Lung microvascular endothelial cell (primary cell): ENCODE measurements around the gene RPL39. TPM values are rescaled to one million over a fixed set of nuclear protein-coding genes. Genes with fewer than 3 reads are reported as not detected.
"Not testable (repeated sequence)": the region's sequence is repeated elsewhere in the genome, so short reads cannot be mapped to it uniquely, and the experiment has no call there.

ENCODE experiments used
- DNase-seq, 2 donors: peaks; one replicate each; pipeline versions ENCODE4 v3.0.0 to v3.0.0-alpha.2; 2010; ENCODE audit warnings: low read depth in 2 of 2
- total RNA-seq: library from RNA; depleted of rRNA; stranded (reverse); fragments of >200 nt; gene quantifications from 2 replicates; pipeline ENCODE4 v1.2.1, GENCODE V29; 2014

The RPL39 gene
- 2,343 and 2,831 TPM in 2 replicates for total RNA-seq

DNA sequence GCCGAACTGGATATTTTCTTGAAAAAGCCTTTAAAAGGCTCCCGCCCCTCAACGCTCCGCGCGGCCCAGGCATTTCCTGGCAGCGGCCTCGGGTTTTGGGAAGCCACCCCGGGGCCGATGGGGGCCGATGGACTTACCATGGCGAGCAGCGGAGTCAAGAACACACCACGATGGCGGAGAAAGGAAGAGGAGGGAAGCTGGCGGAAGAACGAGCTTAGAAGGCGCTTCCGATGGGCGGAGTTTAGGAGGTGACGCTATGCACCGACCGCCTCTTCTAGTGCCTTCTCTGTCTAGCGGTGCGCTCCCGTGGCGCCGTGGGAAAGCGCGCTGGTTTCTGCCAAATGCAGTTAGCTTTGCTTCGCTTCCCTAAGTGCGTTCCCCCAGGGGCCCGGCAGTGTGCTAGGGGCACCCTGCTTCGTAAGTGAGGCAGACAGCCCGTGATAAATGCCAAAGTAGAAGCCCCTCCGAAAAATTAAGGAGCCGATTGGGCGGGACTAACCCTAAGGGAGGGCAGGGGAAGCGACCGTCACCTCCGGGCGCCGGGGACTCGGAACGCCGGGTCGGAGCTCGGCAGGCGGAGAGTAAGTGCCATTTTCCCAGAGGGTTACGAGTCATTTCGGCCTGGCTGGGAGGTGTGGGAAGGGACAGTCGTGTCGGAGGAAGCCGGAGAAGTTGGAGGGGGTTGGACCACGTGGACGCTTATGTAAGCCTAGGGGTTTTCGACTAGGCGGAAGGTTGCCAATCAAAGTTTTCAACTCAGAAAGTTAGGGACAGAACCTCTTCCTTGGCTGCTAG, at the start of gene RPL39:
Gene RPL39 (minus strand): TSS at position 194 of the 795 bp plus-strand sequence. CDS start 54 bp downstream, at position 140.
- DNase-seq = peak; percentile 92 to 93

DNA sequence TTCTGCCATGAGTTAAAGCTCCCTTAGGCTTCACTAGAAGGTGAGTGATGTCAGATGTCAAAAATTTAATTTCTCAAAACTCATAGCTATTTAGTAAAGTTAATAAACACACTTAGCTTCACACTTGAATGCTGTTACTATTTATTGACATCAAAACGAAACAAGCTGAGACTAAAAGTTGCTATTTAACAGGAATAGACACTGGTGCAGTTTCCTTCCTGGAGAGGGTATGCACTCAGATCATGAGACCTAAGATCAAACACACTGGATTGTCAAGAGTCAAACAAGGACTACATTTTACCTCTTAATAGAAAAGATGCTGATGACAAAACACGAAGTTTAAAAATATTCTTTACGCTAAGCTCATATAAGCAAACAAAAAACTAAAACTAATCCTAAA, 42.5 kb upstream of the RPL39 start:
- peak in 1 of 2 donors; percentile 38 for DNase-seq

DNA sequence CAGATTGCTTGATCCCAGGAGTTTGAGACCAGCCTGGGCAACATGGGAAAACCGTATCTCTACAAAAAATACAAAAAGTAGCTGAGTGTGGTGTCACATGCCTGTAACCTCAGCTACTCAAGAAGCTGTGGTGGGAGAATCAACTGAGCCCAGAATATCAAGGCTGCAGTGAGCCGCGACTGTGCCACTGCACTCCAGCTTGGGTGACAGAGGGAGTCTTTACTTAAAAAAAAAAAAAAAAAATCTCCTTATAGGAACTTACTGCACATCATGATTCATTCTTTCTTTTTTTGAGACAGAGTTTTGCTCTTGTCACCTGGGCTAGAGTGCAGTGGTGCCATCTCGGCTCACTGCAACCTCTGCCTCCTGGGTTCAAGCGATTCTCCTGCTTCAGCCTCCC, 37.0 kb upstream of the RPL39 start:
- no peak for DNase-seq

DNA sequence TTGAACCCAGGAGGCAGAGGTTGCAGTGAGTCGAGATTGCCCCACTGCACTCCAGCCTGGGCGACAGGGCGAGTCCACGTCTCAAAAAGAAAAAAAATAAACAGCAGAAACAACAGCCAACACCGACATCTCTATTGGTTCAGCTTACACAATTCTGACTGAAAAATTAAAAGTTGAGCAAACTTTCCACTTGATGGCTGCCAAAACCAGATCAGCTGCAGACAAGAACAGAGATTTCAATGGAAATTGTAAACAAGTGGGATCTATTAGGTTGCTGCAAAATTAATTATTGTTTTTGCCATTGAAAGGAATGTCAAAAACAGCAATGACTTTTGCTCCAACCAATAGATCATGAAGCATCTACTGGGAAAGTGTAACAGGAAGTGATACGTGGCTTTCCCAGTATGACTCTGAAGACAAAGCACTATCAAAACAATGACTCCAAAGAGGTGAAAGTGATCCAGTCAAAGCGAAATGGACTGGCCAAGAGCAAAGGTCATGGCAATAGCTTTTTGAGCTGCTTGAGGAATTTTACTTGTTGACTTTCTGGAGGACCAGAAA, 35.0 kb upstream of the RPL39 start:
- DNase-seq = peak; percentile 72 to 87

GRCh38 chrX:119824221-119824620, 32.8 kb upstream of the RPL39 start:
- not testable (repeated sequence) for DNase-seq

- DNase-seq = peak; percentile 80 to 85
Measured at GRCh38 chrX:119821703-119822102, 30.3 kb upstream of the RPL39 start.

DNA sequence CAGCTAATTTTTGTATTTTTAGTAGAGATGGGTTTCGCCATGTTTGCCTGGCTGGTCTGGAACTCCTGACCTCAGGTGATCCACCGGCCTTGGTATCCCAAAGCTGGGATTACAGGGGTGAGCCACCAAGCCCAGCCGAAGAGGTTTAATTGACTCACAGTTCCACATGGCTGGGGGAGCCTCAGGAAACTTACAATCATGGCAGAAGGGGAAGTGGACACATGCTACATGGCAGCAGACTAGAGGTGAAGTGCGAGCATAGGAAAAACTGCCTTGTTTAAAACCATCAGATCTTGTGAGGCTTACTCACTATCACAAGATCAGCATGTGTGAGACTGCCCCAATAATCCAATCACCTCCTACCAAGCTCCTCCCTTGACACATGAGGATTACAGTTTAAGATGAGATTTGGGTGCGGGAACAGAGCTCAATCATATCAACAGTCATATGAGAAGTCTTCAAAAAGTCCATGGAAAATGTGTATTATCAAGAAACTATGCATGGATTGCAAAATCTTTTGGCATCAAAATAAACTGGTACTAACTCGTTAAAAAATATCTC, 25.8 kb upstream of the RPL39 start:
- DNase-seq = no peak

GRCh38 chrX:119816300-119816699, 24.9 kb upstream of the RPL39 start:
- no peak for DNase-seq

DNA sequence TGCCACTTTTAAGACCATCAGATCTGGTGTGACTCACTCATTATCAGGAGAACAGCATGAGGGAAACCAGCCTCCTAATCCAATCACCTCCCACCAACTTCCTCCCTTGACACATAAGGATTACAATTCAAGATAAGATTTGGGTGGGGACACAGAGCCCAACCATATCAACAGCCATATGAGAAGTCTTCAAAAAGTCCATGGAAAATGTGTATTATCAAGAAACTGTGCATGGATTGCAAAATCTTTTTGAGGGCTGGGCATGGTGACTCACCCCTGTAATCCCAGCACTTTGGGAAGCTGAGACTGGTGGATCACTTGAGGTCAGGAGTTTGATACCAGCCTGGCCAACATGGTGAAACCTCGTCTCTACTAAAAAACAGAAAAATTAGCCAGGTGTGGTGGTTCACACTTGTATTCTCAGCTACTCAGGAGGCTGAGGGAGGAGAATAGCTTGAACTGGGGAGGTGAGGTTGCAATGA, 17.8 kb upstream of the RPL39 start:
- DNase-seq = no peak

- DNase-seq = not testable (repeated sequence)
Measured at GRCh38 chrX:119808461-119808860, 17.0 kb upstream of the RPL39 start.

GRCh38 chrX:119802546-119802945, 11.1 kb upstream of the RPL39 start:
- no peak for DNase-seq

DNA sequence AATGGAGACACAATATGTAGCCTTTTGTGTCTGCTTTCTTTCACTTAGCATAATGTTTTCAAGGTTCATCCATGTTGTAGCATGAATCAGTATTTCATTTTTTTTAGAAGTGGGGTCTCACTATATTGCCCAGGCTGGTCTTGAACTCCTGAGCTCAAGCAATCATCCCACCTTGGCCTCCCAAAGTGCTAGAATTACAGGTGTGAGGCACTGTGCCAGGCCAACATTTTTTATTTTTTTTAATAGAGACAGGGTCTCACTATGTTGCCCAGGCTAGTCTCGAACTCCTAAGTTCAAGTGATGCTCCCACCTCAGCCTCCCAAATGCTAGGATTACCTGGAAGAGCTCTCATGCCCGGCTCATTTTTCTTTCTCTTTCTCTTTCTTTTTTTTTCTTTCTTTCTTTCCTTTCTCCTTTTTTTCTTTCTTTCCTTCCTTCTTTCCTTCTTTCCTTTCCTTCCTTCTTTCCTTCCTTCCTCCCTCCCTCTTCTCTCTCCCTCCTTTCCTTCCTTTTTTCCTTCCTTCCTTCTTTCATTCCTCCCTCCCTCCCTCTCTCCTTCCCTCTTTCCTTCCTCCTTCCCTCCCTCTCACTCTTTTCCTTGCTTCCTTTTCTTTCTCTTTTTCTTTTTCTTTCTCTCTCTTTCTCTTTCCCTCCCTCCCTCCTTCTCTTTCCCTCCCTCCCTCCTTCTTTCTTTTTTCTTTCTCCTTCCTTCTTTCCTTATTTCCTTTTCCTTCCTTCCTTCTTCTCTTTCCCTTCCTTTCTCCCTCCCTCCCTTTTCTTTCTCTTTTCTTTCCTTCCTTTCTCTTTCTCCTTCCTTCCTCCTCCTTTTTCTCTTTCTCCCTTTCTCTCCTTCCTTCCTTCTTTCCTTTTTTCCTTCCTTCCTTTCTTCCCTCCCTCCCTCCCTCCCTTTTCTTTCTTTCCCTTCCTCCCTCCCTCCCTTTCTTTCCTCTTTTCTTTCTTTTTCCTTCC, 10.1 kb upstream of the RPL39 start:
- no peak for DNase-seq

DNA sequence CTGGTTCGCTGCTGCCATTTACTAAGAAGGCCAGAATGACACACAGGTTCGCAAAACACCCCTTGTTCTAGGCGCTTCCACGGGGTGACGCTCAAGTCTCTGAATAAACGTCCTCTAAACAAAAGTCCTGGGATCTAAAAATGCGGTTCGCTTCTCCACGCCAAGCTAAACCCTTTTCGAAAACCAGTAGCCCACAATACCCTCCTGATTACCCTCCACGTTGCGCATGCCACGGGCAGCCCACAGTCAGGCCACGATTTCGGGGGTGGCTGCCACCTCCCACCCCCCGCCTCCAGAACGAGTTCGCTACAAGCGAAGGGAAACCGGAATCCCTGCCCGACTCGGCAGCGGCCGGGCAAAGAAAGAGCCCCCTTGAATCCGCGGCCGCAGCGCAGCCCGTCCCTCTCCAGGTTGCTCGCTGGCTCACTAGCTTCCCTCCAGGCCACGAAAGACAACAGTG, 423 bp downstream of the RPL39 start:
- peak; percentile 72 for DNase-seq

DNA sequence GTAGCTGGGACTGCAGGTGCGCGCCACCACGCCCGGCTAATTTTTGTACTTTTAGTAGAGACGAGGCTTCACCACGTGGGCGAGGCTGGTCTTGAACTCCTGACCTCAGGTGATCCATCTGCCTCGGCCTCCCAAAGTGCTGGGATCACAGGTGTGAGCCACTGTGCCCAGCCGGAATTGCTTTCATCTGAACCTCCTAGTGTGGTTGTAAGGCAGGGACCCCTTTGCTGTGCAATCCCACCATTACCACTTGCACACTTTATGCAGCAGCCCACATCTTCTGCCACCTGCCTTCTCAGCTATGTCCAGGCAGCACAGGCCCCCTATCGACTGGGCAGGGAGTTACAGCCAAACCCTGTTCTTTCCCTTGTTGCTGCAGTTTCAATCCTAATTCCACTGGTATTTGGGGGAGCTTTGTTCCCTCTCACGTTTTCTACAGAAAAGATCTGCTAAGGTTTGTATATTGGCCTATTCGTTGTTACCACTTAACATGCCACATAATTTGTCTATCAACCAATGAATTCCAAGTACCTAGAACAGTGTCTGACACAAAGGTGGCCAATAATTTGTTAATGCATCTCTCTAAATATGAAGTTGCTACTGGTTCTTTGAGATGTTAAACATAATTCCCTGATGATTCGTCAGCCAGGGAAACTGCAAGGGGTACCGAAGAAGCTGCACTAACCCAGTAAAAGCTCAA, 6.5 kb downstream of the RPL39 start:
- DNase-seq = peak; percentile 41 to 56

DNA sequence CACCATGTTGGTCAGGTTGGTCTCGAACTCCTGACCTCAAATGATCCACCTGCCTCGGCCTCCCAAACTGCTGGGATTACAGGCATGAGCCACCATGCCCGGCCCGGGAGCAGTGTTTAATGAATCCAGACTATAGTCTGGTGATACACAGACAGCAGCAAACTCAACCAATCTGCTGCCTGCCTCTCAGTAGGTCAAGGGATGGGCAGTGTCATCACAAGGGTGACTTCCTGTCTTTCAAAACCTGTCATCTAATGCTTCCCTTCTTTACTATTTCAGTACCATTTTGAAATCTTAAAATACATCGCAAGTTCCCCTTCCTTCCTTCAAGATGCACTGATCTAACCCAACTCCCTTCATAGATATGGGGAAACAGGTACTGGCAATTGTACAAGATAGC, 8.4 kb downstream of the RPL39 start:
- DNase-seq = no peak

- no peak for DNase-seq
Measured at GRCh38 chrX:119778829-119779228, 12.6 kb downstream of the RPL39 start.

DNA sequence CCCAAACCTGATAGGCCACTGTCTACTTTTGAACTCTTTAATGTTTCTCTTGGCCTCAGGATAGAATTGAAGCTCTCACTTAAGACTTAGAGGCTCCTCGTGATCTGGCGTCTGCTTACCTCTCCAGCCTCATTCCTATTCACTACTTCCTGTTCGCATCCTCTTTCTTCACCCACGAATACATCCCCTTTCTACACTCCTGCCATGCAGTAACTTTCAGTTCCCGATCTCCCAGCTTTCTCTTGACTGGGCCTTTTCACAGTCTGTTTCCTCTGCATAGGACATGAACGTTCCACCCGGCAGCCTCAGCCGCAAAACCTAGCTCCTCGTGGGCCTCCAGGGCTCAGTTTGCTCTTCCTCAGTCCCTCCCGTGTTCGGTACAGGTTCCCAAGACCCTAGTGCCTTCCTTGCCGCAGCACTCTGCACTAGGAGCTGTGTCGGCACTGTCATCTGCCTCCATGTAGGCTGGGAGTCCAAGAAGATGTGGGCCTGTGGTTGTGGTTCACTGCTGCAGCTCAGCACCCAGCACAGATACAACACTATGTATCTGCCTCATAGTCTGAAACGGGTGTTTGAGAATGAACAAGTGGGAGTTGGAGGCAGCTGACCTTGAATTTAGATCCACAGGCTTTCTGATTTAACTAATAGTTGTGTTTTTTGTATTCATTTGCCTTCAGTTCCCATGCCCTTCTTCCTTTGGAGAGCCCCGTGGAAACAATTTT, 15.8 kb downstream of the RPL39 start:
- no peak for DNase-seq

DNA sequence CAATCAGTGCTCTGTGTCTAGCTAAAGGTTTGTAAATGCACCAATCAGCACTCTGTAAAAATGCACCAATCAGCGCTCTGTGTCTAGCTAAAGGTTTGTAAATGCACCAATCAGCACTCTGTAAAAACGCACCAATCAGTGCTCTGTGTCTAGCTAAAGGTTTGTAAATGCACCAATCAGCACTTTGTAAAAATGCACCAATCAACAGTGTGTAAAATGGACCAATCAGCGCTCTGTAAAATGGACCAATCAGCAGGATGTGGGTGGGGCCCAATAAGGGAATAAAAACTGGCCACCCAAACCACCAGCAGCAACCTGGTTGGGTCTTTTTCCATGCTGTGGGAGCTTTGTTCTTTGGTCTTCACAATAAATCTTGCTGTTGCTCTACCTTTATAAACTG, 22.0 kb downstream of the RPL39 start:
- DNase-seq = not testable (repeated sequence)

DNA sequence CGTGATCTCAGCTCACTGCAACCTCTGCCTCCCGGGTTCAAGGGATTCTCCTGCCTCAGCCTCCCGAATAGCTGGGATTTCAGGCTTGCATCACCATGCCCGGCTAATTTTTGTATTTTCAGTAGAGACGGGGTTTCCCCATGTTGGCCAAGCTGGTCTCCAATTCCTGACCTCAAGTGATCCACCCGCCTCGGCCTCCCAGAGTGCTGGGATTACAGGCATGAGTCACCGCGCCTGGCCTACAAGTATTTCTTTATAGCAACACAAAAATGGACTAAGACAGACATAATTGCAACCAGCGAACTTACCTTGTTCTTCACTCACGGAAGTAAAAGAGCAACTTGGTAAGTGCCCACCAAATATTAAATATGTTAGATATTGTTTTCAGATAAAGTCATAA, 23.0 kb downstream of the RPL39 start:
- DNase-seq = not testable (repeated sequence)

- DNase-seq = no peak
Measured at GRCh38 chrX:119763836-119764387, 27.5 kb downstream of the RPL39 start.
